Thoracic aorta (tissue), 2 donors: ENCODE measurements around the gene ZSCAN20. TPM values are rescaled to one million over a fixed set of nuclear protein-coding genes. Genes with fewer than 3 reads are reported as not detected.

Experiments
- ATAC-seq: fragments of 150-250 bp; one replicate; pipeline ENCODE4 v1.8.0; 2017; ENCODE audit warnings: low read depth; ENCODE audit not compliant: insufficient number of reproducible peaks, low FRiP score
- DNase-seq: peaks from one replicate; pipeline ENCODE4 v3.0.0-alpha.2; 2020; ENCODE audit warnings: low spot score
- H3K27ac ChIP-seq, 2 donors: fragments of 200-600 bp; sonication (generic); 1 replicate in 1 of 2; 2 replicates in 1 of 2; pipeline ENCODE4 v1.5.1; 2016; ENCODE audit warnings: mild to moderate bottlenecking in 2 of 2, moderate library complexity in 2 of 2
- H3K27me3 ChIP-seq: fragments of 200-600 bp; sonication (generic); replicated peaks from 2 replicates; pipeline ENCODE4 v1.6.0; 2016; ENCODE audit warnings: mild to moderate bottlenecking; ENCODE audit not compliant: insufficient read depth
- H3K36me3 ChIP-seq: fragments of 200-600 bp; sonication (generic); one replicate; pipeline ENCODE4 v1.5.1; 2016
- H3K4me1 ChIP-seq, 2 donors: fragments of 200-600 bp; sonication (generic); 1 replicate in 1 of 2; 2 replicates in 1 of 2; pipeline versions ENCODE4 v1.5.1 to v1.6.0; 2016; ENCODE audit warnings: low read depth in 2 of 2, mild to moderate bottlenecking in 1 of 2; ENCODE audit not compliant: control insufficient read depth in 1 of 2
- H3K4me3 ChIP-seq: fragments of 200-600 bp; sonication (generic); 2 replicates; pipeline ENCODE4 v1.5.1; 2016; ENCODE audit warnings: mild to moderate bottlenecking
- H3K9me3 ChIP-seq: fragments of 200-600 bp; sonication (generic); 2 replicates; pipeline ENCODE4 v1.5.1; 2016
- CTCF ChIP-seq: fragments of 200-600 bp; sonication (generic); IDR thresholded peaks from one replicate; pipeline ENCODE4 v1.5.1; 2019; ENCODE audit warnings: antibody characterized with exemption
- total RNA-seq, 2 donors: library from RNA; depleted of rRNA; stranded (reverse); fragments of >200 nt; gene quantifications; one replicate each; pipeline versions ENCODE4 v1.1.0 to v1.2.3, GENCODE V29; 2016

ZSCAN20 gene
- total RNA-seq, result 10 to 100 TPM in 1 of 2 donors, 1 to 10 TPM in 1; 7.6 to 15.4 TPM

DNA sequence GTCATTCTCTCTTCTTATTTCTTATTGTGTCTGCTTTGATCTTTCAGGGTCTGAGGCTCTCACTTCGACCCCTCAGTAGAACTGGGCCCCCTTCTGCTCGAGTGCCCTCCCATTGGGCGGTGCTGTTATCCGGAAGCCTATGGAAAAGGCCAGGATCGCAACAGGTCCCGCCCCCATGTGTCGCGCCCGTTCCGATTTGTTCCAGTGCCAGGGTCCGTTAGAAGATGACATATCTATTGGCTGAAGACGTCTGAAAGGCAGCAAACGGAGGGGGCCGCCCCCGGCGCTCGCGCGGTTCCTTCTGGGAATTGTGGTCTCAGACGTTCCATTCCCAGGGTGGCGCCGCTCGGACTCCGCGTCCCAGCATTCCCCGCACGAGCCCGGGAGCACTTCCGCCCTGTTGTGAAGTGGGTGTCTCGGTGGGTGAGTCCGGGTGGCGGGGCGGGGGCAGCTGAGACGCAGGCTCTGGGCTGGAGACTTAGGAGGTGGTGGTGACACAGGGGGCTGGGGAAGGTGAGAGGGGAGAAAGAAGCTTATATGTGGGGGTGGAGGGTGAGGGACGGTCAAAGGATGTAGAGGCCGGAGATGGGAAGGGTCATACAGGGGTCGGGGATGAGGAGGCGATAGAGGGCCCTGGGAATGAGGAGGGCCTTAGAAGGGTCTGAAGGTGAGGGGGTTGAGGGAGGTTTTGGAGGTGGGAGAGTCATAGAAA lies at the start of gene ZSCAN20:
Gene ZSCAN20 (plus strand): TSS at position 377 of the 712 bp plus-strand sequence. CDS start 6,644 bp downstream, outside the sequence.
- TF ChIP-seq CTCF, result no peak
- Histone ChIP-seq H3K4me1 (peaks cover 10 to 49% of the 10 kb centered on the region in 2 donors), H3K27me3 (no peaks in the 10 kb centered on the region), H3K4me3 (peak within 1 kb of the TSS; percentile 79), H3K27ac (peak within 1 kb of the TSS; percentile 72 to 84), H3K36me3 (no peaks in the 10 kb centered on the region), H3K9me3 (no peaks in the 10 kb centered on the region)
- peak; percentile 89 for ATAC-seq
- peak; percentile 91 for DNase-seq

DNA sequence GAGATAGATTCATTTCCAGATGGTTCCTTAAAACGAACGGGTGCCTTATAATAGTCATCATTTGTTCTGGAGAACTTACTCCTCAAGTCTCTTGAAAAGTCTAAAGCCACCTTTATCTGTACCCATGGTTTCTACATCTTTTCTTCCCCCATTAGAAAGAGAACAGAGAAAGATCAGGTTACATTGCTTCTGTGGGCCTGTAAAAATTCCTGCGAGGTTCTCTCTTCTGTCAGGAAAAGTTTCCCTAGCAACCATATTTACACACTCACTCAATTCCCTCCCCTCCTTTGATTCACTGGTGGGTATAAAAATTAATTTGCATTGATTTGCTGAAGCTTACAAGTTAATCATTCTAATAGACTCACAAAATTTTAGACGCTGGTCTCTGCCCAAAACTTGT lies 48.2 kb upstream of the ZSCAN20 start:
- H3K36me3 ChIP-seq, result no peaks in the 10 kb centered on the region
- H3K4me3 ChIP-seq, result no peak overlapping the region
- peaks cover 0 to 9% of the 10 kb centered on the region in 2 donors for H3K4me1 ChIP-seq
- H3K9me3 ChIP-seq, result no peaks in the 10 kb centered on the region
- H3K27ac ChIP-seq, result no peak overlapping the region
- DNase-seq (no peak), ATAC-seq (no peak)
- TF ChIP-seq CTCF, result no peak
- no peaks in the 10 kb centered on the region for H3K27me3 ChIP-seq

- peaks cover 0 to 13% of the 10 kb centered on the region in 2 donors for H3K4me1 ChIP-seq
Measured at GRCh38 chr1:33424610-33425009, 47.8 kb upstream of the ZSCAN20 start.

DNA sequence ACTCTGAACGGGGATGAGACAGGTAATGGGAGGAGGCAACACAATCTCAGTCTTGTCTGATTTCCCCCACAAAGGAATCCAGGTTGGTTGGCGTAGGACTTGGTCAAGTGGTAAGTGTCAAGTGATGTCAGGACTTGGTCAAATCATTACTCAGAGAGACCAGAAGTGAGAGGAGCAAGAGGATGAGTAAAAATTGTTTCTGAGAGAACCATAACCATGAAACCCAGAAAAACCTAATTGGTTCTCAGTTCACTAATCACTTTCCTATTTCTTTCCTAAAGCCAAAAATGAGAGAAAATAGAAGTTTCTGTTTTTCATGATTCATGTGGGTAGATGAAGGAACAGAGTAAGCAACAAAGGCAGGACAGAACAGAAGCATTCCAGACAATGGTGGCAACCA lies 46.5 kb upstream of the ZSCAN20 start:
- Histone ChIP-seq H3K4me1 (peaks cover 0 to 20% of the 10 kb centered on the region in 2 donors), H3K27me3 (no peaks in the 10 kb centered on the region), H3K9me3 (no peaks in the 10 kb centered on the region), H3K36me3 (no peaks in the 10 kb centered on the region), H3K4me3 (no peak overlapping the region), H3K27ac (no peak overlapping the region)
- TF ChIP-seq CTCF, result no peak
- ATAC-seq, result no peak
- DNase-seq, result no peak

More at GRCh38 chr1:33424610-33425009, 47.8 kb upstream of the ZSCAN20 start:
- ATAC-seq, result no peak
- TF ChIP-seq CTCF, result no peak
- Histone ChIP-seq H3K36me3 (no peaks in the 10 kb centered on the region), H3K27ac (no peak overlapping the region), H3K9me3 (no peaks in the 10 kb centered on the region), H3K4me3 (no peak overlapping the region), H3K27me3 (no peaks in the 10 kb centered on the region)
- no peak for DNase-seq

GRCh38 chr1:33426916-33427315 lies 45.5 kb upstream of the ZSCAN20 start:
- TF ChIP-seq CTCF, result no peak
- no peaks in the 10 kb centered on the region for H3K36me3 ChIP-seq
- no peak overlapping the region for H3K4me3 ChIP-seq
- no peaks in the 10 kb centered on the region for H3K27me3 ChIP-seq
- no peak overlapping the region for H3K27ac ChIP-seq
- DNase-seq, result no peak
- no peak for ATAC-seq
- H3K9me3 ChIP-seq, result no peaks in the 10 kb centered on the region
- peaks cover 0 to 20% of the 10 kb centered on the region in 2 donors for H3K4me1 ChIP-seq
